GM21390 (cell line): ENCODE data around the gene BCL2.

Experiments
- ATAC-seq: cut with Tn5 transposase; IDR thresholded peaks from one replicate; pipeline ENCODE4 v1.9.1; 2021; ENCODE audit not compliant: unreplicated experiment

Gene BCL2

GRCh38 chr18:63147973-63148372 is 171.6 kb downstream of the BCL2 start:
- ATAC-seq: no peak

- no peak for ATAC-seq
These were observed 172.7 kb downstream of the BCL2 start for GRCh38 chr18:63146828-63147409.

GRCh38 chr18:63145851-63146555 is 173.6 kb downstream of the BCL2 start:
- no peak for ATAC-seq

GRCh38 chr18:63145166-63145850 is 174.3 kb downstream of the BCL2 start:
- ATAC-seq: no peak

GRCh38 chr18:63144748-63145147 is 174.8 kb downstream of the BCL2 start:
- no peak for ATAC-seq

GRCh38 chr18:63143330-63143771 is 176.2 kb downstream of the BCL2 start:
- no peak for ATAC-seq

GRCh38 chr18:63142594-63143225 is 176.9 kb downstream of the BCL2 start:
- no peak for ATAC-seq

- peak; percentile 43 for ATAC-seq
These were observed 177.8 kb downstream of the BCL2 start for GRCh38 chr18:63141778-63142176.

- no peak for ATAC-seq
These were observed 178.4 kb downstream of the BCL2 start for GRCh38 chr18:63140997-63141777.

GRCh38 chr18:63140038-63140450 is 179.5 kb downstream of the BCL2 start:
- no peak for ATAC-seq

- ATAC-seq: peak; percentile 51
These were observed 180.9 kb downstream of the BCL2 start for GRCh38 chr18:63138436-63139340.

GRCh38 chr18:63137999-63138435 is 181.6 kb downstream of the BCL2 start:
- ATAC-seq: no peak

- ATAC-seq: no peak
These were observed 184.5 kb downstream of the BCL2 start for GRCh38 chr18:63135101-63135500.

GRCh38 chr18:63132819-63133200 is 186.8 kb downstream of the BCL2 start:
- ATAC-seq: no peak

GRCh38 chr18:63131959-63132818 is 187.4 kb downstream of the BCL2 start:
- no peak for ATAC-seq

GRCh38 chr18:63131106-63131958 is 188.2 kb downstream of the BCL2 start:
- peak; percentile 56 for ATAC-seq

- no peak for ATAC-seq
These were observed 189.4 kb downstream of the BCL2 start for GRCh38 chr18:63130176-63130575.
